Ovary (tissue), 9 donors: Measurements from ENCODE around the gene USP14. TPM values are rescaled to one million over a fixed set of nuclear protein-coding genes. Genes with fewer than 3 reads are reported as not detected.

Experiments used
- DNase-seq, 5 donors: peaks; one replicate each; pipeline ENCODE4 v3.0.0-alpha.2; 2019 to 2020
- H3K27ac ChIP-seq, 2 donors: fragments of 200-600 bp; one replicate each; pipeline versions ENCODE4 v1.5.1 to v1.8.0; 2019 to 2022
- H3K27me3 ChIP-seq: fragments of 200-600 bp; one replicate; pipeline ENCODE4 v1.8.0; 2022
- H3K36me3 ChIP-seq: fragments of 200-600 bp; sonication (generic); one replicate; pipeline ENCODE4 v1.5.1; 2019
- H3K4me1 ChIP-seq: one replicate; pipeline ENCODE4 v1.8.1; 2013; ENCODE audit warnings: mild to moderate bottlenecking, moderate library complexity; ENCODE audit not compliant: insufficient read depth
- H3K4me3 ChIP-seq: fragments of 200-600 bp; sonication (generic); one replicate; pipeline ENCODE4 v1.5.1; 2017
- H3K9me3 ChIP-seq, 2 donors: fragments of 200-600 bp in 1 of 2; sonication (generic) in 1 of 2; one replicate each; pipeline versions ENCODE4 v1.5.1 to v1.8.1; 2013 to 2019; ENCODE audit warnings: mild to moderate bottlenecking in 1 of 2, moderate library complexity in 1 of 2
- CTCF ChIP-seq, 3 donors: fragments of 450-650 bp in 2 of 3; fragments of 200-600 bp in 1 of 3; IDR thresholded peaks; one replicate each; pipeline versions ENCODE4 v1.5.1 to v1.8.0; 2016 to 2022; ENCODE audit warnings: antibody characterized with exemption in 3 of 3, mild to moderate bottlenecking in 1 of 3
- EP300 ChIP-seq: sonication (generic); formaldehyde crosslinking; IDR thresholded peaks from one replicate; pipeline ENCODE4 v1.6.1; 2017; ENCODE audit warnings: antibody characterized with exemption
- POLR2A ChIP-seq: fragments of 450-650 bp; IDR thresholded peaks from one replicate; pipeline ENCODE4 v1.6.1; 2017; ENCODE audit warnings: antibody characterized with exemption, mild to moderate bottlenecking, moderate library complexity
- WGBS, 3 donors: extraction: QIAGEN DNeasy Blood & Tissue Kit in 1 of 3; methylation state at CpG; one replicate each; pipeline versions ENCODE4 v1.1.5 to v1.1.7; 2013 to 2017; 5-methylcytosine and 5-hydroxymethylcytosine counted together
- intact Hi-C, 4 donors: fragments of 100-400 bp; cut with DNase I; formaldehyde crosslinking; loops; one replicate each; pipeline versions ENCODE4 v1.11.0 to v1.15.1; 2022 to 2023
- polyA plus RNA-seq, 2 donors: library from polyadenylated mRNA; stranded (reverse); fragments of 200-250 nt in 1 of 2; fragments of 350-450 nt in 1 of 2; fragmentation: Illumina TruSeq in 1 of 2; extraction: RNeasy Lipid Tissue Mini Kit (QIAGEN cat#74804) in 1 of 2; gene quantifications; one replicate each; pipeline ENCODE4 v1.2.3, GENCODE V29; 2013 to 2014
- total RNA-seq, 7 donors: library from RNA; depleted of rRNA in 2 of 7; stranded (reverse); fragments of >200 nt in 2 of 7; fragmentation: NEBNext Ultra II Directional in 3 of 7; extraction: Animal tissue kit (Norgen Biotek cat#: 25700) in 3 of 7; gene quantifications; one replicate each; pipeline versions ENCODE4 v1.1.0 to v1.2.4, GENCODE V29; 2016 to 2023
- donor health status: DM: no; HTN: no; CAD: no; lungs with moderate emphysema.
- donor health status: DM: no; HTN: no; CAD: no.
- donor health status: Bipolar disorder and iron deficiency.
- donor health status: DM: yes; HTN: yes; CAD: no.
- donor health status: DM: no; HTN: no; CAD: no.
- donor health status: DM: yes; HTN: yes; CAD: no.

Gene USP14
- total and polyA plus RNA-seq, 9 donors: 14.4 to 52.1 (median 40.1) TPM

DNA sequence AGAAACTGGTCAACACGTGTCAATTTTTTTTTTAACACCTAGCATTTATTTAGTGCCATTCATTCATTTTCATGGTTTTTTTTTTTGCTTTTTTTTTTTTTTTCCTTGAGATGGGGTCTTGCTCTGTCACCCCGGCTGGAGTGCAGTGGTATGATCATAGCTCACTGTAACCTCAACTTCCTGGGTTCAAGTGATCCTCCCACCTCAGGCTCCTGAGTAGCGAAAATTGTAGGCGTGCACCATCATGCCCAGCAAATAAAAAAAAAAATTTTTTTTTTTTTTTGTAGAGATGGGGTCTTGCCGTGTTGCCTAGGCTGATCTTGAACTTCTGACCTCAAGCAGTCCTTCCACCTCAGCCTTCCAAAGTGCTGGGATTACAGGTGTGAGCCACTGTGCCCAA lies 21.1 kb downstream of the USP14 start:
- no peak for TF ChIP-seq CTCF (IDR thresholded peaks at IDR 0.05)
- no peak for TF ChIP-seq EP300
- no peak for TF ChIP-seq POLR2A
- no peak overlapping the region for H3K27ac ChIP-seq
- 85 to 88% (median 85%) methylated on average over 5 of the region's 5 CpGs for WGBS, 3 donors
- H3K4me3 ChIP-seq: no peak overlapping the region
- intact Hi-C loops: no loop called here
- DNase-seq: no peak
- H3K27me3 ChIP-seq: no peaks in the 10 kb centered on the region
- peaks cover 4% of the 10 kb centered on the region for H3K4me1 ChIP-seq
- no peaks in the 10 kb centered on the region for H3K36me3 ChIP-seq
- no peaks in the 10 kb centered on the region for H3K9me3 ChIP-seq

GRCh38 chr18:181711-182110 lies 23.4 kb downstream of the USP14 start:
- Histone ChIP-seq H3K4me3 (no peak overlapping the region), H3K27ac (no peak overlapping the region), H3K4me1 (peaks cover 7% of the 10 kb centered on the region), H3K36me3 (no peaks in the 10 kb centered on the region), H3K27me3 (no peaks in the 10 kb centered on the region), H3K9me3 (no peaks in the 10 kb centered on the region)
- no peak for TF ChIP-seq EP300
- no peak for TF ChIP-seq CTCF (IDR thresholded peaks at IDR 0.05)
- TF ChIP-seq POLR2A: no peak
- intact Hi-C loops: no loop called here
- DNase-seq: no peak

GRCh38 chr18:183769-184168 lies 25.4 kb downstream of the USP14 start:
- TF ChIP-seq CTCF (IDR thresholded peaks at IDR 0.05): no peak
- TF ChIP-seq EP300: no peak
- TF ChIP-seq POLR2A: no peak
- Histone ChIP-seq H3K27me3 (no peaks in the 10 kb centered on the region), H3K9me3 (no peaks in the 10 kb centered on the region), H3K36me3 (no peaks in the 10 kb centered on the region), H3K27ac (no peak overlapping the region), H3K4me3 (no peak overlapping the region), H3K4me1 (peaks cover 7% of the 10 kb centered on the region)
- 5 to 24% (median 11%) methylated on average over 1 of the region's 1 CpG for WGBS, 3 donors
- intact Hi-C loops: no loop called here
- no peak for DNase-seq

GRCh38 chr18:189254-189653 lies 30.9 kb downstream of the USP14 start:
- no peaks in the 10 kb centered on the region for H3K9me3 ChIP-seq
- no peak for DNase-seq
- H3K36me3 ChIP-seq: no peaks in the 10 kb centered on the region
- H3K4me3 ChIP-seq: no peak overlapping the region
- H3K4me1 ChIP-seq: peaks cover 3% of the 10 kb centered on the region
- no peak overlapping the region for H3K27ac ChIP-seq
- intact Hi-C loops: no loop called here
- H3K27me3 ChIP-seq: no peaks in the 10 kb centered on the region
- WGBS, 3 donors: 87 to 94% (median 91%) methylated on average over 5 of the region's 5 CpGs
- TF ChIP-seq EP300 (no peak), POLR2A (no peak), CTCF (IDR thresholded peaks at IDR 0.05) (no peak)

GRCh38 chr18:191725-192124 lies 33.4 kb downstream of the USP14 start:
- Histone ChIP-seq H3K4me3 (no peak overlapping the region), H3K9me3 (no peaks in the 10 kb centered on the region), H3K27ac (no peak overlapping the region), H3K27me3 (no peaks in the 10 kb centered on the region), H3K36me3 (no peaks in the 10 kb centered on the region), H3K4me1 (no peaks in the 10 kb centered on the region)
- 97 to 98% (median 98%) methylated on average over 1 of the region's 1 CpG for WGBS, 3 donors
- intact Hi-C loops: no loop called here
- TF ChIP-seq CTCF (IDR thresholded peaks at IDR 0.05): no peak
- TF ChIP-seq POLR2A: no peak
- TF ChIP-seq EP300: no peak
- no peak for DNase-seq
